GM19463 (cell line): ENCODE results near the gene HS3ST3B1.
A peak's percentile ranks its signal among the peaks of the same experiment; 100 is the strongest.

Experiments used
- ATAC-seq: cut with Tn5 transposase; IDR thresholded peaks from one replicate; pipeline ENCODE4 v1.9.1; 2021; ENCODE audit warnings: mild to moderate bottlenecking, moderate library complexity; ENCODE audit not compliant: unreplicated experiment

HS3ST3B1 gene

DNA sequence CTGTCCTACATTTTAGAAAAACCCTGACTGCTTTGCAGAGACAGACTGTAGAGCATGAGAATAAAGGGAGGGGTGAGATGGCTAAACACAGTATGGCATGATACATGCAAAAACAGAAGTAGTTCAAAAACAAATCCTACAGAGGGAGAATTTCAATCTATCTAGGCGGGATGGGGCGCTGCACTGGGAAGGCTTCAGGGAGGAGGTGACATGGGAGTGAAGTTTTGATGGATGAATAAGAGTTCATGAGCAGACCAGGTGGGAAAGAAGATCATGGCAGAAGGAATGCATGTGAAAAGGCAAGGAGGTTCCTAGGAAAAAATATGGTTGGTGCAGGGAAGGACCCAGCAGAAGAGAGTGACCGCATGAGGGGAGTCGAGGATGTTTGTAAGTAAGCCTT, 19.2 kb downstream of the HS3ST3B1 start:
- no peak for ATAC-seq

DNA sequence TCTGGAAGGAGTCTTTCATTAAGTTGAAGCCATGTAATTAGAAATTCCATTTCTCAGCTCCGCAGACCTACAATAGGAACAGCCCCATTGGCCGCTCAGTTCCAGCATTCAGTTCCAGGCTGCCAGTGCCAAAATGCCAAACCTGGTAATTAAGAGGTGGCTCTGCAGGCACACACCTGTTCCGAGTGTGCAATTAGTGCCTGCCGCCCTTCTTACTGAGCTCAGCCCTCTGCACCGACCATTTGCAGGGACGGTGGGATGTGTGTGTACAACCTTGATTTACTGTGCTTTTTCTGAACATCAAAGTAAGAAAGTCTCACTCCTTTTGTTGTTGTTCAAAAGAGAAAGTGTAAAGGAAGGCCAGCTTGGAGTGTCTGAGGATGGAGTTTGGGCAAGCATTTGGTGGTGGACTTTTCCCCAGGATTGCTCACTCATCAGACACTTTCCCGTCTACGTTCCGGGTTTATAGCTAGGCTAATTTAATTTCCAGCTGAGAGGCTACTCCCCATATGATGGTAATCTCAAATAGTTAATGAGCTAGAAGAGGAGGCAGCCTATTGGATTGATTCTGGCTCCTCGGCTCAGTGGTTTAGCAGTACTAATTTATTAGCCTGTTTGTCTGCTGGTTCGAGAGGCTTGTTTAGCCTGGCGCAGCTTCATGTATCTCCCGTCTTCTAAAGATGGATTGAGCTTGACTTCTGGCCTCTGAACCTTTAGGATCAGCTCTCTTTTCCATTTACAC, 20.0 kb downstream of the HS3ST3B1 start:
- no peak for ATAC-seq

DNA sequence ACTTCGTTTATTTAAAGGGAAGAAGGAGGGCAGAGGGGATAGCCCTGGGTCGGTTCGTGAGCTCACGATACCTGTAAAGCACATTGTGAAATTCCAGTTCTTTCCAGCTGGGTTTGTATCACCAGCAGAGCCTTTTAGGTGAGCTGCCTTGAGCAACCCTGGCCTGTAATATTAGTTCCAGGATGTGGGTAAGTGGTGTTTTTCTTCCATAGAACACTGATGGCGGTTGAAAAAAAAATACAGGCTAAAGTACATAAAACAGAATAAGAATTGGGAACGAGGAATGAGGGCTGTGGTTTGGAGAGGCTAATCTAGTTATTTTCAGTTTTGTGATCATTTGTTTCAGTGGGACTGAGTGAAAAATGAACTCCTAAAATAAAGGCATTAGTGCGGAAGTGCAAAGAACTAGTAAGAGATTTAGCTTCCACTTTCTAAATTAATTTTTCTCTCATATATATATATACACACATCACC, 20.6 kb downstream of the HS3ST3B1 start:
- no peak for ATAC-seq

DNA sequence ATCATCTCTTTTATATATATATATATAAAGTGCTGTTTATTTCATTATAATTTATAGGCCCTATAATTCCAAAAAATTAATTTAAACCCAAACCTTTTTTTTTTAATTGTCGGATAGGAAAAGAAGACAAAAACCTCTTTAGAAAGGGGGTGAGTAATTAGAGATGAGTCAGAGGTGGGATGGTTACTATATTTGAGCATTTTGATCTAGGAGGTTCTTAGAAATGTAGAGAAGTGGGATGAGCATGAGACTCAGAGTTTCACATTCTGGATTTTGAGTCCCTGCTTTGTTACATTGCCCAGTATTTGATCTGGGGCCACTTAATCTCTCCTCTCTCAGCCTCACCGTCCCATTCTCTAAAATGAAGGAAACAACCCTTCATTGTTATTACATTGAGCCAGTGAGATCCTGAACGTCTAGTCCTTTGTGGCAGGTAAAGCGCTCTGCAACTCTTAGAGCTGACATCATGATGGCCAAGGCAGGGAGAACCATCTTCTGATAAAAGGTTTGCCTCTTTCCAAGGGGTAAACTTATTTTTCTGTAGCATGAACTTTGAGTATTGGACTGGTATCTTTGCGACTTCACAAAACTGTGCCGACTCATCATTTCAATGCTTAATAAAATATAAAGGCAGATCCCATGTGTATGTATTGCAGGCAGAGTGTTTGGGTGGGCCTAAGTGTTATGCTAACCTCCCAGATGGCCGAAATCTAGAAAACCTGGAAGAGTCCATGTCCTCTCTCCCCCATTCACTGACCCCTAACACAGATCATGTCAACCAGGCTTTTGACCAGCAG, 21.3 kb downstream of the HS3ST3B1 start:
- ATAC-seq = no peak

DNA sequence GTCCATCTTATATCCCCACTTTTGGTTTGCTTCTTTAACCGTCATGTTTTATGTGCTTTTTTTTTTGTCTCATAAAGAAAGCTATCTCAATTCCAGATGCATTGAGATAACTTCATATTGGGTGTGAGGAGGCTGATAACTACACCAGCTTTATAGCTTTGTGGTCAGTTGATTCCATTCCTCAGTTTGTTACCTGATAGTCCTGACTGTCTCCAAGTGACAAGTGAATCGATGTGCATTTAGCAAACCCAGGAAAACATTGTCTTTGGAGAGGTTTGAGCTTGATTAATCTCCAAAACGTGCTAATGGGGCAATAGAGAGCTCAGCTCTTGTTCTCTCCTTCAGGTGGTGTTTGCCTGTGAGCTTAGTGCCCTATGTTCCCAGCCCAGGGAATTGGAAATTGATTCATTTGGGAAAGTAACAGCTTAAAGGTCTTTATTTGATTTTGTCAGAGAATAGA, 22.7 kb downstream of the HS3ST3B1 start:
- no peak for ATAC-seq

DNA sequence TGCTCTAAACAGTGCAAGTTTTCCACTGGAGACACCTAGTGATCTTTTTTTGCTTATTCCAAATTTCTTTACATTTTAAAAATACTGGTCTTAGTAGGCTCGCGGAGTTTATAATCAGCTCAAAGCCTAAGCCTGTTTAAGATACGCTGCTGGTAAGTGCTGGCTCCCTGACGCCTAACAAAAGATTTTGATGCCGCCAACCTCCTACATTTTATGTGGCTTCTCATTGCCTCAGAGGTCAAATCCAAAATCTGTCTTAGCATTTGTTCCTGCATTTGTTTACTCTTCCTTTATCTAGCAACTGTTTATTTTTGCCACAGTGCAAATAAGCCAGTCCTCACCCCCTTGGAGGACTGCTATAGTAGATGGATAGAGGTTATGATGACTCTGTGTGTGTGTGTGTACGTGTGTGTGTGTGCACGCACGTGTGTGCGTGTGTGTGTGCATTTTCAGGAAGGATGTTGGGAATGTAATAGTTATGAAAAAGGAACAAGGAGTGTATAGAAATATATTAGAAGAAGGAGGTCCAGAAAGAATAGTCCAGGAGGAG, 24.8 kb downstream of the HS3ST3B1 start:
- ATAC-seq = no peak

DNA sequence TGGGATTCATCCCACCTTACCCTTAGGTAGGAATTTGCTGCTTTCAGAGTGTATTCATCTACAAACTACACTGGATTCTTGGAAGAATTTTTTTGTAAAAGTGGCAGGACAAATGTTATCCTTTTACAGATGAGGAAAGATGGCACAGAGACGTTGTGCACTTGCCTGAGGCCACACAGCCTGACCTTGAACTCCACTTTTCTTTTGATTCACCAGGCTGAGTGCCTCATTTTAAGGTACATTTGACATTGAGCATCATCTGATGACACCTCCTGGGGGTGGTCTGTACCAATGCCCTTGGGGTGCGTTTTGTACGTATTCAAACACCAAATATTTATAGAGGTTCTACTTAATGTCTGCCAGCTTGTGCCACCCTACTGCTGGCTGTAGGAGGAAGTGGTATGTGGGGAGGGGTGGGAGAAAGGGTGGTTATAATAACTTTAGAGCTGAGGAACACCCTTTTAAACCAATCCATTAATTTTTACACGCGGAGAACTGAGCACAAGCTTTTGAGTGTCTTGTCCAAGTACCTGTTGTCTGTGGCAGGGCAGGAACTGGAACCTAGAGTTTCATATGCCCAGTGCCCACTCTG, 29.1 kb downstream of the HS3ST3B1 start:
- ATAC-seq = no peak

DNA sequence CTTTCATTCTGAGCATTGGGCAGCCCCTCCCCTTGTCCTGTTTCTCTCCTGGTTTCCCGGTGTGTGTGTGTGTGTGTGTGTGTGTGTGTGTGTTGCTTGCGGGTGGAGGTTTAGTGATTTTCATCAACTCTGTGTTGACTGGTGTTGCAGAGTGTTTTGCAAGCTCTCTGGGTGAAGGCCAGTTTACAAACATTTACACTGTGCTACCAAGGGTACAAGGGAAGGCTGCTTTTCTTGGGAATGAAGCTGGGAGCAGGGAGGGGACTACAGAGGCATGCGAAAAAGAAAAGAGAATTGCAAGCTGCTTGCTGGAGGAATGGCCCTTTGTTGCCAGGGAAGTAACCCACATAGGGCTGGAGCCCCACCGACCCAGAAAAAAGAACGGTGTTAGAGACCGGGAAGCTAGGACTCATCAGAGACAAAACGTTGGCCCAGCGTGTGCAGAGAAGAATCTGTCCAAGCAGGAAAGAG, 29.6 kb downstream of the HS3ST3B1 start:
- ATAC-seq = no peak

DNA sequence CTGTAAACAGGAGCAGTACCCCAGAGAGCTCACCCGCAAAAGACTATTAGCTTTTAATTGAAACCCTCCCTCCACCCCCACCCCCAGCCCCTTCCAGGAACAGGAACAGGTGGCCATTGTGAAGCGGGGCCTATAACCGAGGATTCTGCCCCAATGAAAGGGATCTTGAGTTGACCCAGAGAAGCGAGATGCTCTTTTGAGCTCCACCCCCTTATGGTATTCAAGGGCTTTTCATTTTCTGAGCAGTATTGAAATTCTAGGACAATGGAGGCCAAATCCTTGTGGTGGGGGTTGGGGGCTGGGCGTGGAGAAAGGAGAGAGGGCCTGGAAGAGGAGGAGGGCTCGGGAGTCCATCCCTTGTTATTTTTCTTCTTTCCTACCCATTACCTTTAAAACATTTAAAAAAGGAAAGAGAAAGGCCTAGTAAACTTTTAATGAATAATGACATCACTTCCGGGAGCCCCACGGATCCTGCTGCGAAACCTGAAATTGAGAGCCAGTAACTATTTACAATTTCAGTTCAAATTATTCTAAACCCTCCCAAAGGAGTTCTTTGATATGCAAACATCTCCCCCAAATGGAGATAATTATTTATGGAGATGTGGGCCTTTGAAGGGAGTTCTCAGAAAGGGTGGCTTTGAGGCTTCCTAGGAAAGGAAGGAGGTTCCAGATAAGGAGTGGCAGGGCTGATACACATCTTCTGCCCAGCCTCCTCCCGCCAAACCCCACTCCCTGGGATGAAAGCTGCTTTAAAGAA, 30.5 kb downstream of the HS3ST3B1 start:
- no peak for ATAC-seq

DNA sequence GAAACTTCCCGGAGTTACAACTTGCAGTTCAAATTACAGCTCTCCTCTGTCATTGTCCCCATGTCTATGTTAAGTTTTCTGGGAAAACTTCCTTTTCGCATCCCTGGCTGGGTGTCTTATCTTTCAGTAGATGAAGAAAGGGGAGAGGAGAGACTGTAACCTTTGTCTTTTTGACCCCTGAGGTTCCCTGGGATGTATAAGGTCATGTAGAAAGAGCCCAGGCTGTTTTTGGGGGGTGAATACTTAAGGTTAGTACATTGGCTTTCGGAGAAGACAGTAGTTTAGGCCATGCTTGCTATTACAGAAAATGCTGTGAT, 31.1 kb downstream of the HS3ST3B1 start:
- no peak for ATAC-seq

DNA sequence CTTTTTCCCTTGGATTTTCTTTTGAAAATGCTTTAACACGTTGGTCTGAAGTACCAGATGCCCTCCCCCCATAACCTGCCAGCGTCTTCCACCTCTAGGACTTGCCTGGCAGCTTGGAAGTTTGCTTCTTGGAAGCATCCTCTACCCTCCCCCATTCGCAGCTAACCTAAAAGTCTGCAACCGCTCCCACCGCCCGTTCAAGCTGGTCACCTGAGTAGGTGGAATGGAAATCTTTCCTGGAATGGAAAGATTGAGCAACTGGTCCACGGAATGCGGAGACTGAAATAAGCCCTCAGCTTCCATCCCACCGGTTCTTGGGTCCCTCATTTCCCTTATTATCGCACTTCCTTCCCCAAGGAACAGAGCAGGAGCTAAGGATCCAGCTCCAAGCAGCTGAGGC, 31.4 kb downstream of the HS3ST3B1 start:
- ATAC-seq = no peak

DNA sequence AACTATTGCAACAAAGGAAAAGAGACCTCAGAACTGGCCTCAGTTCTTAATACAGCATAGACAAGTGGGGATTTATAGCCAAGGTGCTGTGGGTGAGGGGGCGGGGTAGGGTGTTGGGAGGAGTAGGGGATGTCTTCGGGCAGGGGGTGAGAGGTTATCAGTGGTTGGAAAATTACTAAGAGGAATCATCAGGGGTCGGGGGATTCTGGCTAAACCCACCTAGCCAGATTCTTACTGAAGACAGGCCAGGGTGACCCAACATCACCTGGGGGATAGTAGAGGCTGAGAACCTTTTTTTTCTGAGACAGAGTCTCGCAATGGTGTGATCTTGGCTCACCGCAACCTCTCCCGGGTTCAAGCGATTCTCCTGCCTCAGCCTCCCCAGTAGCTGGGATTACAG, 32.6 kb downstream of the HS3ST3B1 start:
- no peak for ATAC-seq

DNA sequence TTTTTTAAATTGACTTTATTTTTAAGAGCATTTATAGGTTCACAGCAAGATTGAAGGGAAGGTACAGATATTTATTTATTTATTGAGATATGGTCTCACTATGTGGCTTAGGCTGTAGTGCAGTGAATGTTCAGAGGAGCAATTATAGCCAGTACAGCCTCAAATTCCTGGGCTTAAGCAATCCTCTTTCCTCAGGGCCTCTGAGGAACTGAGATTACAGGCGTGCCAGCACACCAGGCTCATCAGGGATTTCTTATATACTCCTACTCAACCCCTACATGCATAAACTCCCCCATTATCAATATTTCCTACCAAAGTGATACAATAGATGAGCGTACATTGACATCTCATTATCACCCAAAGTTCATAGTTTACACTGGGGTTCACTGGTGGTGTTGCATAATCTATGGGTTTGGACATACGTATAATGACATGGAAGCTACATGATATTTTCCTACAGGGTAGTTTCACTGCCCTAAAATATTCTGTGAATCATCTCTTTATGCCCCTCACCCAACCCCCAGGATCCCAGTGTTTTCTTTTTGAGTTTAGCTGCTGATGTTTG, 33.5 kb downstream of the HS3ST3B1 start:
- ATAC-seq = no peak

DNA sequence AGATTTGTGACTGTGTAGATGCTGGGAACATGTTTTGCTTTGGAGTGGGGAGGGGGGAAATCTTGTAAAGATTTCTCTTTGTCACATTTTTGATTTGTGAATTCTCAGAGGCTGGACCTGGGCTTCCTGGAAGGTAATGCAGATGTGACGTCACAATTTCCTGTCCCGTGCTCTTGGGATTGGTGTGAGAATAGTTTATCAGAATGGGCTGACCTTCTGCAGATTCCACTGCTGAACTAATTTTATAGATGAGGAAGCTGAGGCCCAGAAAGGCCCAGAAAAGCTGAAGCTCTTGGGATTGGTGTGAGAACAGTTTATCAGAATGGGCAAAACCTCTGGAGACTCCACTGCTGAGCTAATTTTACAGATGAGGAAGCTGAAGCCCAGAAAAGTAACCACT, 34.0 kb downstream of the HS3ST3B1 start:
- ATAC-seq = no peak

DNA sequence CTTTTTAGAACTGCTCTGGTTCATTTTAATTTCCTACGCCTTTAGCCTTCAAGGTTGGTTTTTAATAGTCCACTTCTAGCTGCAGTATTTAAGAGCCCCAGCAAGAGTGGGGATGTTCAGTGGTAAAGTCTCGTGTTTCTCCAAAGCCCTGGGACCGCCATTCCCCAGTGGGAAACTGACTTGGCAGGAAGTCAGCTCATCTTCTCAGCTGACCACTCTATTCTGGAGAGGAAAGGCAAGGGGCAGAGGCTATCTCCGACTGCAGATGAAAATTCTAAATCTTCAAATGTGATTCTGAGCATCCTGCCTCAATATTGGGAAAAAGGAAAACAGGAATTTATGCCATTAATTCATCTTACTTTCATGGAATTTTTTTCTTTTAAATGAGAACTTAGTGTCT, 35.5 kb downstream of the HS3ST3B1 start:
- ATAC-seq = no peak

DNA sequence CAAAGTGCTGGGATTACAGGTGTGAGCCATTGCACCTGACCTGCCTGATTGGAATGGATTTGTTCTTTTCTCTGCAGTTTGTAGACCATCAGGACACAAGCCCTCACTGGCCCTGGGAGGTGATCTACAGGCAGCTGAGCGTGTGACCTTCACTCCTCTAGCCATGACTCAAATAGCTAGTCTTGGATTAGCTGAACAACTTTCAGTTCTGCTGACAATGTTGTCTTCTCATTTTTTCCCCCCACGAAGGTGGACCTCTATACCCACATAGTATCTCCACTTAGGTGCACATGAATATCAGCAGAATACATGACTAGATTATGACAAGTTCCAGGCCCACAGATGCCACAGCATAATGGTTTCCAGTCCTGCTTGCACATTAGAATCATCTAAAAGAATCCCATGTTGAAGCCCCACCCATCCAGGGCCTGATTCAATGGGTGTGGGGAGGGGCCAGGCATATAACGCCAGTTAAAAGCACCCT, 36.8 kb downstream of the HS3ST3B1 start:
- peak; percentile 78 for ATAC-seq

DNA sequence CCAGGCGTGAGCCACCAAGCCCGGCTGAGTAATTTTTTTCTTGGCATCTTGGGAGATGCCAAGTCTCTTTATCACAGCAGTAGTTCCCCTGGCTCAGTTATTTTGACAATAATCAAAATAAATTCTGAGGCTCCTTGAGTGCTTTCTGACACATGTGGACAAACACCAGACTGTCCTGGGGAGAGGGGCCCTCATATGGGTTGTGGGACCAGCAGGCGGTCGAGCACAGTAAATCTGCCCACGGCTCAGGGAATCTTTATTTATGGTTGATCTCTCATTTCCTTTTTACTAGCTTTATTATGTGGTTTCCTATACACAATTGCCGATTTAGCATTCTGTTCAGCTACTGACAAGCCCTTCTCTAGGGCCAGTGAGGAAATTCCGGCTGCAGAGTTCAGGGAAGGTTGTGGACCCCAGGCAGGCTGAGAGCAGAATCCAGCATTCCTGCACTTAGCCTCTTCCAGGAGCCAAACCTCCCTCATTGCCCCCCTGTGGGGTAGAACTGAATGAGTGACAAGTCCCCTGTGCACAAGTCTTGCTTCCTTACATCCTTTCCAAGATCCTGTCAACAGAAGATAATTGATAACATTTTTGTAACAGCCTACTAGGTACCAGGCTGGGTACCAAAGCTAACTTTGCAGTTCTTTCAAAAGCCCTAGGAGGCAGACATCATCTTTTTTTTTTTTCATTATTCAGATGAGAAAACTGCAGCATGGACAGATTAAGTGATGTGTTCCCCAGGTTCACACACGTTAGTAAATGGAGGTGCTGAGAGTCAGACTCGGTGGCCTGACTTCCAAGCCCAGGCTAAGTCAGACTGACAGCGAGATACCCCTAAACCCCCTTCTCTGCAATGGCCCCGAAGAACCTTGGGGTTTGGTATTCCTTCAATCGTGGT, 40.2 kb downstream of the HS3ST3B1 start:
- no peak for ATAC-seq

DNA sequence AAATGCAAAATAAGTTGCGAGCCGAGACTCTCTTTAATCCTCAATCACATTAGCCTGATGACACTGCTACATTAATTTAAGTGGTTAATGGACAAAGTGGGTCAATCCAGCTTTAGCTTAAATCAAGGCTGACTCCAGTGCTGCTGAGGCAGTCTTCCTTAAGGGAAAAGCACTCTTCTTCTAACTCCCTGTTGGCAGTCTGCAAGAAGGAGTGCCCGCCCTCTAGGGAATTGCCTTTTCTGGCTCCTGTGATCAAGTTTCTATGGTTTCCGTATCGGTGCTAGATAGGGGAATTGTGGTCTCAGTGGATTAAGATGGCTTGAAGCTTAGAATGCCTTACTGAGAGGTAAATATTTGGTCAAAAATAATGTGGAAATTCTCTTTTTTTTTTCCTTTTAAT, 41.0 kb downstream of the HS3ST3B1 start:
- ATAC-seq = no peak

DNA sequence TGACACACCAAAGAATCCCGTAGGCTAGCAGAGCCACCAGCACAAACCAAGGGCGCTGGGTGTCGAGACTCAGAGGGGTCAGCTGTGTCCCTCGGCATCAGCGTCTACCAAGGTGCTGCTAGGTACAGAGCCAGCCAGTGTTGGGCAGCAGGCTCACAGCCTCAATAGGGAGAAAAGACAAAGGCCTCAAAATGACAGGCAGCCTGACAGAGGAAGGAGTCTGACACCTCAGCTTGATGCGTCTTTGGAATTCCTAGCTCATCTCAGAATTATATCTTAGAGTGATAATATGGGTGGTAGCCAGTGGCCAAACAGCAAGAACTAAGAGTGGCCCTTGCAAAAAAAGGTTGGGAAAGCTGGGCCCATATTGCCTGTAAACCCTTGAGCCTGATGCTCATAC, 45.9 kb downstream of the HS3ST3B1 start:
- ATAC-seq = no peak
